H1 (cell line): Measurements from ENCODE around the gene VWA2. TPM values are rescaled to one million over a fixed set of nuclear protein-coding genes. Genes with fewer than 3 reads are reported as not detected.

ENCODE experiments used
- ASH2L ChIP-seq: fragments of 200-600, 300-600 bp; sonication (generic); IDR thresholded peaks from one replicate; pipeline ENCODE4 v1.7.1; 2017; ENCODE audit warnings: low read length
- EZH2 ChIP-seq: fragments of 200-600 bp; sonication (generic); IDR thresholded peaks from 2 replicates; pipeline ENCODE4 v1.7.1; 2012; ENCODE audit warnings: low read depth, mild to moderate bottlenecking, moderate library complexity, low read length, inconsistent platforms; ENCODE audit not compliant: severe bottlenecking
- KDM1A ChIP-seq: fragments of 200-600, 300-600 bp; sonication (generic); IDR thresholded peaks from 2 replicates; pipeline ENCODE4 v1.7.1; 2016; ENCODE audit warnings: mild to moderate bottlenecking, low read length, borderline replicate concordance
- RBBP5 ChIP-seq: IDR thresholded peaks from 2 replicates; pipeline ENCODE4 v1.7.1; 2012; ENCODE audit warnings: low read depth, mild to moderate bottlenecking, inconsistent platforms, low read length, moderate library complexity, borderline replicate concordance
- SIN3A ChIP-seq, 2 experiments: IDR thresholded peaks in 1 of 2; conservative IDR thresholded peaks in 1 of 2; 2 replicates each; pipeline ENCODE4 v1.6.1; 2011 to 2012; ENCODE audit warnings: low read length in 2 of 2, improper control_type of control experiment in 1 of 2, low read depth in 1 of 2, mild to moderate bottlenecking in 1 of 2
- SP2 ChIP-seq: IDR thresholded peaks from 2 replicates; pipeline ENCODE4 v1.6.1; 2012; ENCODE audit warnings: mild to moderate bottlenecking, low read length, inconsistent platforms
- TEAD4 ChIP-seq: IDR thresholded peaks from 2 replicates; pipeline ENCODE4 v1.6.1; 2012; ENCODE audit warnings: low read depth, low read length, inconsistent platforms, mixed read lengths
- ZNF274 ChIP-seq: IDR thresholded peaks from 2 replicates; pipeline ENCODE4 v1.7.0; 2012; ENCODE audit warnings: low read length, borderline replicate concordance; ENCODE audit errors: extremely low read depth
- polyA plus RNA-seq, 7 experiments: library from polyadenylated mRNA; depleted of rRNA in 3 of 7; stranded (reverse) in 5 of 7; unstranded in 2 of 7; fragments of >200 nt in 5 of 7; fragments of 200-250 nt in 2 of 7; gene quantifications; 1 replicate in 5 of 7; 2 replicates in 1 of 7; 4 replicates in 1 of 7; pipeline versions ENCODE4 v1.2.1 to v1.2.3, GENCODE V29; 2011 to 2013; ENCODE audit warnings: missing spikeins in 2 of 7, mixed read lengths in 2 of 7
- total RNA-seq: library from RNA; stranded (reverse); fragmentation: NEBNext Ultra II Directional; extraction: Animal tissue kit (Norgen Biotek cat#: 25700); gene quantifications from 2 replicates; pipeline ENCODE4 v1.2.1, GENCODE V29; 2021
- TF ChIP-seq, protein P1 (sequence below): IDR thresholded peaks from 2 replicates; pipeline ENCODE4 v1.6.1; 2012; ENCODE audit warnings: inconsistent platforms

The VWA2 gene
- total and polyA plus RNA-seq, 2 of the 8 experiments (the other 6 are each of a cell fraction or from before 2014, with no cell fraction given) = 2.8 to 2.9 TPM

DNA sequence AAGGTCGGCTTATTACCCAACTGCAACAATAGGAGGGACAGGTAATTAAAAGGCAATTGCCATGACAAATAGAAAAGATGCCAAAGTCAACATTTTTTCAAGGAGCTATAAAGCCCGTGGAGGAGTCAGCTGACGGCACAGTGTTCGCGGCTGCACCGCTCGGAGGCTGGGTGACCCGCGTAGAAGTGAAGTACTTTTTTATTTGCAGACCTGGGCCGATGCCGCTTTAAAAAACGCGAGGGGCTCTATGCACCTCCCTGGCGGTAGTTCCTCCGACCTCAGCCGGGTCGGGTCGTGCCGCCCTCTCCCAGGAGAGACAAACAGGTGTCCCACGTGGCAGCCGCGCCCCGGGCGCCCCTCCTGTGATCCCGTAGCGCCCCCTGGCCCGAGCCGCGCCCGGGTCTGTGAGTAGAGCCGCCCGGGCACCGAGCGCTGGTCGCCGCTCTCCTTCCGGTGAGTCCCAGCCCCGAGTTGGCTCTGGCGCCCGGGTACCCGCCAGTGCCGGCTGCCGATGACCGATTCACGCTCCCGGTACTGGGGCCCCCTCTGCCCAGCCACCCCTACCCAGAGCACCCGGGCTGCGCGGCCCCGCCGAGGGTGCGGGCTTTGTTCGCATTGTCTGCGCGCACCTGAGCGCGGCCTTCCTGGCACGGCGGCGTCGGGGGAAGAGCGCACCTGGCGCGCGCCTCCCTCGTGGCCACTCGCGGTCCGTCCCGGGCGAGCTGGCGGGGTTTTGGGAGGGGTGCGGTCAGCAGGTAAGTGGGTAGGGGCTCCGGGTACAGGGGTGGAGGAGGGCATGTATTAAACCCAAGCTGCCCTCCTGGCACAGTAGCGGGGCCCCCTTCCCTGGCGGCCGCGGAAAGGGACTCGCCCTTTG, at the start of gene VWA2 (continued):
- peak; percentile 76 for TF ChIP-seq ASH2L
- peak; percentile 51 for TF ChIP-seq EZH2
- TF ChIP-seq TEAD4 = no peak
- TF ChIP-seq SP2 = no peak
- TF ChIP-seq, protein P1, sequence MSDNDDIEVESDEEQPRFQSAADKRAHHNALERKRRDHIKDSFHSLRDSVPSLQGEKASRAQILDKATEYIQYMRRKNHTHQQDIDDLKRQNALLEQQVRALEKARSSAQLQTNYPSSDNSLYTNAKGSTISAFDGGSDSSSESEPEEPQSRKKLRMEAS = peak; percentile 72
- TF ChIP-seq RBBP5 = no peak; the same call in 1 of the 2 replicates
- no peak for TF ChIP-seq ZNF274
- TF ChIP-seq SIN3A (conservative IDR thresholded peaks at IDR 0.05 in 1 of 2, IDR thresholded peaks at IDR 0.05 in 1 of 2; ENCODE audit: low read depth in 1 of 2, low read length in 2 of 2) = 0 out of 4 replicates have a peak, but pooled peaks of 1 of the 2 experiments have one; percentile 34
- no peak for TF ChIP-seq KDM1A
